KOPT-K1 (cell line): ENCODE data around the gene ADAR.

ENCODE experiments used
- H3K27ac ChIP-seq: fragments of 200-600 bp; sonication (generic); 2 replicates; pipeline ENCODE4 v1.5.1; 2016; ENCODE audit warnings: antibody characterized with exemption, mild to moderate bottlenecking, low read depth, low read length; ENCODE audit not compliant: poor library complexity, severe bottlenecking
- H3K36me3 ChIP-seq: fragments of 200-600 bp; sonication (generic); 2 replicates; pipeline ENCODE4 v1.5.1; 2017; ENCODE audit warnings: antibody characterized with exemption, mild to moderate bottlenecking, low read length, moderate library complexity; ENCODE audit not compliant: insufficient read depth
- H3K9me3 ChIP-seq: fragments of 200-600 bp; sonication (generic); 2 replicates; pipeline ENCODE4 v1.5.1; 2017; ENCODE audit warnings: antibody characterized with exemption, low read length, mild to moderate bottlenecking; ENCODE audit not compliant: insufficient read depth, poor library complexity, severe bottlenecking

Gene ADAR

DNA sequence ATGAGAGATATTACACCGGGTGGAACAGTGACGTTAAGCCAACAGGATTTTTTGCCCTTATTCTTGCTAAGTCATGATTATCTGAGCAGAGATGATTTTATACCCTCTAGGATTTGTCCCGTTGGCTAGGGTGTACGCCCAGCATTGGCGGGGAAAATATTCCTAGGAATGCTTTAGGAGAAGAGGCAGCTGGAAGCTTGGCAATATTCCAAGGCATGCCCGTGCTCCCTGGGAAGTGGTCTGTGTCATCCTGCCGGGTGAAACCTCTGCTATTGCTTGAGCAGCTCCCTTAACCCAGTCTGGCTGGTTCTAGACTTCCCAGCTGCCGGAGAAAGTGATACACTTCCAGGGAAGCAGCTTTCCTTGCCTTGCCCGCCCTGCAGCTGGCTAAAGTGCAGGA is 24.2 kb downstream of the ADAR start:
- Histone ChIP-seq H3K9me3 (no peaks in the 10 kb centered on the region), H3K27ac (no peak overlapping the region), H3K36me3 (peaks cover 100% of the 10 kb centered on the region)

DNA sequence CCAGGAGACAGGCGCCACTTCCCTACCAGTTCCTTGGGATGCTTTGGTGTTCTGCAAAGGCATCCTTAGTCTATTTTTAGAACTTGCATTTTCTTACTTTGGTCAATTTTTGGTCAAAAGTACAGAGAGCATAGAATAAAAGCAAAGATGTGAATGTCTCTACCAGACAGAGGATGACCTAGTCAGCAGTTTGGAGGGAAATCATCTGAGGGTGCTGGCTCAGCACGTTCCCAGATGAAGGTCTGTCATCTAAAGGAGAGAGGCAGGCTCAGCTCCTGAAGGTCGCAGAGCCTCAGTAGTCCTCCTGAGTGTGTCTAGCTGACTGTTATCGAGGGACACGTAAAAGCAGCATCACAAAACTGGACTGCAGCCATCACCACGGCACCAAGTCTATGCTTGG is 25.1 kb downstream of the ADAR start:
- Histone ChIP-seq H3K9me3 (no peaks in the 10 kb centered on the region), H3K27ac (no peak overlapping the region), H3K36me3 (peaks cover 100% of the 10 kb centered on the region)

DNA sequence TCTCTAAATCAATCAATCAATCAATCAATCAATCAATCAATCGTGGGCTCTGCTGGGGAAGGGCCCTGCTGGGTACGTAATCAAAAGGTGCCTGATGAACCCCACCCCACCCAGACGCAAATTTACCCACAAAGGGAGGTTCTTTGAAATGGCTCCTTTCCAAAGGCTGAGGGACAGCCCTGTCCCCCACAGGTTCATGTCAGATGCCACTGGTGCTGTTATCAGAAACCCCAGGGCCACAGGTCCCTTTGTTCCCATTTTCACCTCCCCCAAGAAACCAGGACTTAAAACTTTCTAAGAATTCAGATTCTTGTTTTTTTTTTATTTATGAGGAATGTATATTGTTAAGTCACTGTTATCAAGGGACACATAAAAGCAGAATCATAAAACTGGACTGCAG is 26.2 kb downstream of the ADAR start:
- Histone ChIP-seq H3K9me3 (no peaks in the 10 kb centered on the region), H3K27ac (no peak overlapping the region), H3K36me3 (peaks cover 98% of the 10 kb centered on the region)

DNA sequence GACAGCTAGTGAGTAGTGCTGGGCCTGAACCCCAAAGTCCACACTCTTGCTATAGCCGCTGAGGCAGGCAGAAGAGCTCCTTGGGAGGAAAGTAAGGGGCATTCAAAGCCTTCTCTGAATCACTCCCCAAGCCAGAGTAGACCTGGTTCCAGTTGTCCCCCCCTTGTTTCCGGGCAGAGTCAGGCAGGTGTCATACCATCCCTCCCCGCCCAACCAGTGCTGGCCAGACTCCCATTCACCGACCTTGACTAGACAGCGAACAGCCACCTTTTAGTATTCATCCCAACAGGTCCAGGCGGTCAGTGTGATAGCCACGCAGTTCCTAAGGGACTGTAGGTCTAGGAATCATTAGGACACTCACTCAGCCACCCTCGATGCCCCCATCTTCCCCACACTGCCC is 28.6 kb downstream of the ADAR start:
- H3K27ac ChIP-seq = no peak overlapping the region
- H3K9me3 ChIP-seq = no peaks in the 10 kb centered on the region
- peaks cover 74% of the 10 kb centered on the region for H3K36me3 ChIP-seq

DNA sequence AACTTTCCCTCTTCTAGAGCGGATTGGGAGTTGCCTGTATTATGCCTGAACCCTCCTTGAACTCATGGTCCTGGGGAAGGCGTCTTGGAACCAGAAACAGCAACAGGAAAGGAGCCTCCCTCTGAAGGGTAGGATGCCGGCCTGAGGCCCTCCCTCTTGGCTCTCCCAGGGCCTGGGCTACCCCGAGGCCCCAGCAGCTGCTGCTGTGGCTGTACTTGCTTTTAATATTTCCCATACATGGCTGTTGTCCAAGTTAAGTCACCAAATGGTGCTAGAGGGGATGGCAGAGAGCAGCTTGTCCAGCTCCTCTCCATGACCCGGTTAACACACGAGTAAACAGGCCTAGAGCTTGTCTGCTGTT is 29.9 kb downstream of the ADAR start:
- no peak overlapping the region for H3K27ac ChIP-seq
- no peaks in the 10 kb centered on the region for H3K9me3 ChIP-seq
- peaks cover 61% of the 10 kb centered on the region for H3K36me3 ChIP-seq

DNA sequence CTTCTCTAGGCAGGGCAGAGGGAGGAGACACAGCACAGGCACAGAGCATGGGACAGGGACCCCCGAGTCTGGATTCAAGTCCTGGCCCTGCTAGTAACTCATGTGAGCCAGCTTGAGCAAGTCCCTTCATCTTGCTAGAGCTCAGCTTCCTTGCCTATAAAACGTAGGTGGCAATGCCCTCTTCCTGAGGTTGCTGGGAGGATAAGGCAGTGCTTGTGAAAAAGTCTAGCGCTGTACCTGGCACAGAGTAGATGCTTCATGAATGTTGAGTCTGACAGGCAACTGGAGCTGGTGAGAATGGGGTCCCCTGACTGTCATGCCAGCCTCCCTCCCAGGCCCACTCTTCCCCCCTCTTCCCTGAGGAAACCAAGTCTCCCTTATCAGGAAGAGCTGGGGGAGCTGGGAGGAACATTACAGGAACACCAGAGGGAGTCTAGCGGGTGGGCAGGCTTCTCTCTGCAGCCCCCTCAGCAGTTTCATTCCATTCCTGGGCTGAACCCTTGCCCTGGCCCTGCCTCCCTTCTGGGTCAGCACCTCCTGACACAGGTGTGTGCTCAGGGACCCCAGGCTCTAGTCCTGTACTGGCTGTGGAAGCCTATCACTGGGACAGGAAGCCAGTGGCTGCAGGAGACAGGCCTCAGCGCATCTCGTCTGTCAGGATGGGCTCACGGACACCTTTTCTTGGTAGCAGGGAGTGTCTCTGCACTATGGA is 30.5 kb downstream of the ADAR start:
- Histone ChIP-seq H3K36me3 (peaks cover 56% of the 10 kb centered on the region), H3K9me3 (no peaks in the 10 kb centered on the region)

DNA sequence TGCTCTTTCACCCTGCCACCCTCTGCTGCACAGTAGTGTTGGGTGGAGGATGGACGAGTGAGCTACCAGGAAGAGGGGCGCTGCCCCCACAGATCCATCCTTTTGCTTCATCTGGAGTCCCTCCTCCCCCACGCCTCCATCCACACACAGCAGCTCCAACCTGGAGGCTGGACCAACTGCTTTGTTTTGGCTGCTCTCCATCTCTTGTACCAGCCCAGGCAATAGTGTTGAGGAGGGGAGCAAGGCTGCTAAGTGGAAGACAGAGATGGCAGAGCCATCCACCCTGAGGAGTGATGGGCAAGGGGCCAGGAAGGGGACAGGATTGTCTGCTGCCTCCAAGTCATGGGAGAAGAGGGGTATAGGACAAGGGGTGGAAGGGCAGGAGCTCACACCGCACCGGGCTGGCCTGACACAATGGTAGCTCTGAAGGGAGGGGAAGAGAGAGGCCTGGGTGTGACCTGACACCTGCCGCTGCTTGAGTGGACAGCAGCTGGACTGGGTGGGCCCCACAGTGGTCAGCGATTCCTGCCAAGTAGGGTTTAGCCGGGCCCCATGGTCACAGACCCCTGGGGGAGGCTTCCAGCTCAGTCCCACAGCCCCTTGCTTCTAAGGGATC is 31.9 kb downstream of the ADAR start:
- no peaks in the 10 kb centered on the region for H3K9me3 ChIP-seq
- peaks cover 41% of the 10 kb centered on the region for H3K36me3 ChIP-seq
- H3K27ac ChIP-seq = no peak overlapping the region

More for the DNA sequence above, 30.5 kb downstream of the ADAR start:
- no peak overlapping the region for H3K27ac ChIP-seq

DNA sequence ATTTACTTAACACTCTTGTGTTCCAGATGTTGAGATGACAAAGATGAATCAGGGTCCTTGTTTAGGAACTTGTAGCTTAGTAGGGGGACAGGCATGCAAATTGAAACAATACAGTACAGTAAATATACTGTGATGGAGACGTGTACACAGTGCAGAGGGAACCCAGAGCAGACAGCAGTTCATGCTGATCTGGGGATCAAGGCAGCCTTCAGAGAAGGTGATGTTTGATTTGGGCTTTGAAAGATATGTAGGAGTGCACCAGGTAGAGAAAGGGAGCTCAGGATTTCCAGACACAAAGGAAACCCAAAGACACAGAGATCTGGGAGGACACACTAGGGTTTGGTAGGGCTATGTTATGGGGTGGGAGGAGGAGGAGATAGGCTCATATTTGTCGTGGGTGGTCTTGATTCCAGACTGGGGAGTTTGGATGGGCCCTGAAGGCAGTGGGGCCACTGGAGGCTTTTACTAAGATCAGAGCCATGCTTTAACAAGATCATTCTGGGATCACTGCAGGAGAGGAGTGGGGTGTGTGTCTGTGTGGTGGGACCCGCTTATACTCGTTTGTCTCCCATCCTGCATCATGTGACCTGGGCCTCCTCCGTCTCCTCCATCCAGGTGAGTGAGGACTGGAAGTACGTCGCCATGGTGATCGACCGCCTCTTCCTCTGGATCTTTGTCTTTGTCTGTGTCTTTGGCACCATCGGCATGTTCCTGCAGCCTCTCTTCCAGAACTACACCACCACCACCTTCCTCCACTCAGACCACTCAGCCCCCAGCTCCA is 32.6 kb downstream of the ADAR start:
- no peak overlapping the region for H3K27ac ChIP-seq
- peaks cover 34% of the 10 kb centered on the region for H3K36me3 ChIP-seq
- no peaks in the 10 kb centered on the region for H3K9me3 ChIP-seq

DNA sequence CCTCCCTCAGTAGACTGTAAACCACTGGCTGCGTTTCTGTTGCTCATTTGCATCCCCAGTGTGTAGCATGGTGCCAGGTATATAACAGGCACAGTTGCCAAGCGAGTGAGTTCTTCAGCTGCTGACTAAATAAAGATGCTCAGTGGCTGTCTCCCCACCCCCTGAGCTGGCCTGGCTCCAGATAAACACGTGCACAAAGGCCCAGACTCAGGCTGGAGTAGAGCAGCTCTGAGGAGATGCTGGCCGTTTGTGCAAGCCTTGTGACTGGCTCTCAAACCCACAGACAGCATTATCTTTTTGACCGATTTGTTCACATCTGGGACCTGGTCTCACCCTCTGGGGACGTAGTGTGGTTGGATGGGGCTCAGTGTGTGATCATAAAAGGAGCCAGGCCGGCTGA is 33.3 kb downstream of the ADAR start:
- H3K9me3 ChIP-seq = no peaks in the 10 kb centered on the region
- no peak overlapping the region for H3K27ac ChIP-seq
- peaks cover 28% of the 10 kb centered on the region for H3K36me3 ChIP-seq

DNA sequence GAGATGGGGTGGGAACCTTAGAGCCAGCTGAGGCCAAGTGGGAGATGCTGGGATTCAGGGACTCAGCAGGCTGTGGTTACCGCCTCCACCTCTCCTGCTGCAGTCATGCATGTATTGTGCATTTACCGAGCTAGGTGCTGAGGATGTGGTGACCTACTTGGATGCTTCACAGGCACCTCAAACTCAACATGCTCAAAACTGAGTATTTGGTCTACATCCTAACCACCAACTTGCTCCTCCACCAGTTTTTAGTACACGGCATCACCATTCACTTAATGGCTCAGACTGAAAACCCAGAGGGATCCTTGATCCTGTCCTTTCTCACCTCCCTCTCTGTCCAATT is 34.8 kb downstream of the ADAR start:
- Histone ChIP-seq H3K27ac (no peak overlapping the region), H3K36me3 (peaks cover 12% of the 10 kb centered on the region), H3K9me3 (no peaks in the 10 kb centered on the region)

DNA sequence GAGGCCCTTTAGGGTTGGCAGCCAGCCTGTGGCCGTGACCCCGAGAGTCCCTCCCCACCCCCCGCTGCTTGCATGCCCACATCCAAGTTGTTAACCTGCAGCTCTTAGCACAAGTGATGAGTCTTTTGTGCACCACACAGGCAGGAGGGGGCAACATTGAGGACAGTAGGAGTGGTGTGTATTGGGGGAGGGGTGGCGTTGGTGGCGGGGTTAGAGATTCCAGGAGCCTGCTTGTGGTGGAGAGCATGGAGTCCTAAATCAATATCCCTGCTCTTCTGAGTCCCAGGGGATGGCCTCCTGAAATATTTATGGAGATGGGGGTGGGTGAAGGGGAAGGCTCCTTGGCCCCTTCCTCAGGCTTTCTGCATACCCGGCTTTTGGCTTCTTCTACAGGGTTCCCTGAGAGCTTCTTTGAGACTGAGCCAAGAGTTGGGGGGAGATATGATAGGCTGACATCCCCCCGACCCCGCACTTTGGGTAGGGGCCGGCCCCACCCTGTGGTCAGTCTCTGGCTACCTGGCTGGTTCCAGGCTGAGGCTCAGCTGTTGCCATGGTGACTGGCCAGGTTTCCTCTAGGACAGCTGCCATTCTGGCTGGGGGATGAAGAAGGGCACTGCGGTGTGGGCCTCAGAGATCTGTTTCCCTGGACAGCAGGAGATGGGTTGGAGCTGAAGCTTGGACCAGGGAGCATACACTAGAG is 35.4 kb downstream of the ADAR start:
- no peaks in the 10 kb centered on the region for H3K9me3 ChIP-seq
- H3K27ac ChIP-seq = no peak overlapping the region
- H3K36me3 ChIP-seq = peaks cover 7% of the 10 kb centered on the region; the same call in 1 of the 2 replicates

DNA sequence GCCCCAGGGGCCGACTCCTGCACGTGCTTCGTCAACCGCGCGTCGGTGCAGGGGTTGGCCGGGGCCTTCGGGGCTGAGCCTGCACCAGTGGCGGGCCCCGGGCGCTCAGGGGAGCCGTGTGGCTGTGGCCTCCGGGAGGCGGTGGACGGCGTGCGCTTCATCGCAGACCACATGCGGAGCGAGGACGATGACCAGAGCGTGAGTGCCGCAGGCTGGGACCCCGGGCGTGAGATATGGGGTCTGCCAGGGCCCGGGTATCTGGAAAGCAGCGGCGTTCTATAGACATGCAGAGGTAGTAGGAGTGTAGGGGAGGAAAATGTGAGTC is 36.1 kb downstream of the ADAR start:
- no peak overlapping the region for H3K27ac ChIP-seq

DNA sequence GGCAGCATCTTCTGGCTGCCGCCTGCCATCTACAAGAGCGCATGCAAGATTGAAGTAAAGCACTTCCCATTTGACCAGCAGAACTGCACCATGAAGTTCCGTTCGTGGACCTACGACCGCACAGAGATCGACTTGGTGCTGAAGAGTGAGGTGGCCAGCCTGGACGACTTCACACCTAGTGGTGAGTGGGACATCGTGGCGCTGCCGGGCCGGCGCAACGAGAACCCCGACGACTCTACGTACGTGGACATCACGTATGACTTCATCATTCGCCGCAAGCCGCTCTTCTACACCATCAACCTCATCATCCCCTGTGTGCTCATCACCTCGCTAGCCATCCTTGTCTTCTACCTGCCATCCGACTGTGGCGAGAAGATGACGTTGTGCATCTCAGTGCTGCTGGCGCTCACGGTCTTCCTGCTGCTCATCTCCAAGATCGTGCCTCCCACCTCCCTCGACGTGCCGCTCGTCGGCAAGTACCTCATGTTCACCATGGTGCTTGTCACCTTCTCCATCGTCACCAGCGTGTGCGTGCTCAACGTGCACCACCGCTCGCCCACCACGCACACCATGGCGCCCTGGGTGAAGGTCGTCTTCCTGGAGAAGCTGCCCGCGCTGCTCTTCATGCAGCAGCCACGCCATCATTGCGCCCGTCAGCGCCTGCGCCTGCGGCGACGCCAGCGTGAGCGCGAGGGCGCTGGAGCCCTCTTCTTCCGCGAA is 36.6 kb downstream of the ADAR start:
- Histone ChIP-seq H3K9me3 (no peaks in the 10 kb centered on the region), H3K27ac (no peak overlapping the region), H3K36me3 (no peaks in the 10 kb centered on the region)

More for the DNA sequence above, 36.1 kb downstream of the ADAR start:
- no peaks in the 10 kb centered on the region for H3K9me3 ChIP-seq
- no peaks in the 10 kb centered on the region for H3K36me3 ChIP-seq

DNA sequence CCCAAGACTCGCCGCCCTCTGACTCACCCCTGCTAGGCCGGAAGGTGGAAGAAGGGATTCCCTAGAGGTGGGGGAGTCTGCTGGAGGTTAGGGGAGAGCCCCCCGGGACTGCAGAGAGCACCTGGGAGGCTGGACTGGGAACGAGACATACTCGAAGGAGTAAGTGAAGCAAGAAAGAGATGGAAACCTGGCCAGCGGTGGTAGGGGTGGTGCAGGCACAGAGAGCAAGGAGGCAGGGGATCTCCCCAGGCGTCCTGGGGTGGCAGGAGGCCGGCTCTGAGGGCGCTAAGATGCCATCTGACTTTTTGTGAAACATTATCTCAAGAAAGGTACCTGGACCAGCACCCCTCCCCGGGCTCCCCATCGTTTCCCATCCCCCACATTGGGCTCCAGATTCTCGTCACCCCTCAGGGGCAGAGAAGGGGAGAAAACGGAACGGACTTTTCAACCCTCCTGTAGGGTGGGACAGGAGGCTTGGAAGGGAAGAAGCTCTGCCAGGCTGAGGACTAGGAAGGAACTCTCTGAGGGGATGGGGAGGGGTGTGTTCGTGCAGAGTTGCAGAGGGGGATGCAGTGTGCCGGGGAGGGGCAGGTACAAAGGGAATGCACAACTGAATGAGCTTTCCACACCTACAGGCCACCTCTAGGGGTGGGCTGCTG is 39.7 kb downstream of the ADAR start:
- Histone ChIP-seq H3K36me3 (no peaks in the 10 kb centered on the region), H3K9me3 (no peaks in the 10 kb centered on the region), H3K27ac (no peak overlapping the region)
